AG04449 (cell line): Measurements from ENCODE around the gene MAPRE2.

Source experiments
- CTCF ChIA-PET: fragments of 350-600 bp; formaldehyde crosslinking; extraction: SDS; loops from one replicate; lab custom pipeline; 2021; ENCODE audit warnings: antibody characterized with exemption; lab: Yijun Ruan, JAX
- POLR2A ChIA-PET: fragments of 400-600, 350-600 bp; formaldehyde crosslinking; extraction: SDS; loops from one replicate; lab custom pipeline; 2020; ENCODE audit warnings: antibody characterized with exemption, inconsistent platforms; lab: Yijun Ruan, JAX
- DNase-seq: peaks from one replicate; pipeline ENCODE4 v3.0.0-alpha.2; 2010; ENCODE audit warnings: low read depth, low spot score
- H3K4me3 ChIP-seq: 2 replicates; pipeline ENCODE4 v1.5.1; 2011; ENCODE audit warnings: low read depth, mild to moderate bottlenecking, control low read depth, low read length
- CTCF ChIP-seq: IDR thresholded peaks from one replicate; pipeline ENCODE4 v1.5.1; 2011; ENCODE audit warnings: mild to moderate bottlenecking, moderate library complexity, low read length, control low read depth, inconsistent platforms; ENCODE audit not compliant: insufficient read depth; ENCODE audit errors: missing control alignments

The MAPRE2 gene

GRCh38 chr18:35174745-35175144 lies 133.5 kb downstream of the MAPRE2 start:
- TF ChIP-seq CTCF = no peak
- CTCF ChIA-PET = no interaction called here
- POLR2A ChIA-PET = no interaction called here
- DNase-seq = no peak
- no peak overlapping the region for H3K4me3 ChIP-seq

- TF ChIP-seq CTCF = no peak
- ChIA-PET POLR2A (no interaction called here), CTCF (no interaction called here)
- DNase-seq = no peak
- no peak overlapping the region for H3K4me3 ChIP-seq
These were observed 135.7 kb downstream of the MAPRE2 start for GRCh38 chr18:35176925-35177324.

- ChIA-PET CTCF (no interaction called here), POLR2A (no interaction called here)
- DNase-seq = no peak
- no peak overlapping the region for H3K4me3 ChIP-seq
- no peak for TF ChIP-seq CTCF
These were observed 137.0 kb downstream of the MAPRE2 start for GRCh38 chr18:35178260-35178659.

GRCh38 chr18:35179906-35180305 lies 138.7 kb downstream of the MAPRE2 start:
- no peak for DNase-seq
- TF ChIP-seq CTCF = no peak
- POLR2A ChIA-PET = no interaction called here
- CTCF ChIA-PET = no interaction called here
- no peak overlapping the region for H3K4me3 ChIP-seq

- TF ChIP-seq CTCF = no peak
- ChIA-PET CTCF (no interaction called here), POLR2A (no interaction called here)
These were observed 139.2 kb downstream of the MAPRE2 start for GRCh38 chr18:35180455-35180854.

GRCh38 chr18:35182151-35182550 lies 140.9 kb downstream of the MAPRE2 start:
- H3K4me3 ChIP-seq = no peak overlapping the region
- ChIA-PET POLR2A (no interaction called here), CTCF (no interaction called here)
- no peak for DNase-seq
- no peak for TF ChIP-seq CTCF

More at GRCh38 chr18:35180455-35180854, 139.2 kb downstream of the MAPRE2 start:
- DNase-seq = no peak
- no peak overlapping the region for H3K4me3 ChIP-seq
